CD4-positive, alpha-beta T cell treated with Interleukin-15 for 4 hours (primary cell): ENCODE data around the gene ETV7.
"Not testable (repeated sequence)": the region's sequence is repeated elsewhere in the genome, so short reads cannot be mapped to it uniquely, and the experiment has no call there.

ENCODE experiments used
- DNase-seq: peaks from one replicate; pipeline ENCODE4 v3.0.0-alpha.2; 2020; ENCODE audit warnings: low spot score

ETV7 gene

GRCh38 chr6:36363371-36363752, 24.1 kb downstream of the ETV7 start:
- DNase-seq = not testable (repeated sequence)

- no peak for DNase-seq
These were observed 24.7 kb downstream of the ETV7 start for GRCh38 chr6:36362551-36363370.

GRCh38 chr6:36361071-36361470, 26.4 kb downstream of the ETV7 start:
- DNase-seq = no peak

- DNase-seq = peak; percentile 73
These were observed 27.0 kb downstream of the ETV7 start for GRCh38 chr6:36360241-36361054.

GRCh38 chr6:36358226-36358915, 29.1 kb downstream of the ETV7 start:
- DNase-seq = no peak

- no peak for DNase-seq
These were observed 29.6 kb downstream of the ETV7 start for GRCh38 chr6:36357872-36358225.

- DNase-seq = no peak
These were observed 31.6 kb downstream of the ETV7 start for GRCh38 chr6:36355819-36356218.

- no peak for DNase-seq
These were observed 34.0 kb downstream of the ETV7 start for GRCh38 chr6:36353411-36353915.

- no peak for DNase-seq
These were observed 34.9 kb downstream of the ETV7 start for GRCh38 chr6:36352477-36353157.

GRCh38 chr6:36350681-36351571, 36.5 kb downstream of the ETV7 start:
- no peak for DNase-seq

GRCh38 chr6:36350082-36350481, 37.4 kb downstream of the ETV7 start:
- DNase-seq = no peak

GRCh38 chr6:36349240-36349639, 38.2 kb downstream of the ETV7 start:
- DNase-seq = no peak

GRCh38 chr6:36347621-36348020, 39.8 kb downstream of the ETV7 start:
- no peak for DNase-seq

- no peak for DNase-seq
These were observed 40.8 kb downstream of the ETV7 start for GRCh38 chr6:36346486-36347273.

GRCh38 chr6:36345681-36346466, 41.6 kb downstream of the ETV7 start:
- DNase-seq = no peak

GRCh38 chr6:36343109-36343680, 44.3 kb downstream of the ETV7 start:
- no peak for DNase-seq

GRCh38 chr6:36340618-36341454, 46.6 kb downstream of the ETV7 start:
- DNase-seq = peak; percentile 72

- no peak for DNase-seq
These were observed 47.2 kb downstream of the ETV7 start for GRCh38 chr6:36340306-36340617.
